ENCODE results near the gene ZNF331. TPM values are rescaled to one million over a fixed set of nuclear protein-coding genes. Genes with fewer than 3 reads are reported as not detected.

The ZNF331 gene
- total RNA-seq, 1 experiment from 2014 or later, result 9.4 TPM

DNA sequence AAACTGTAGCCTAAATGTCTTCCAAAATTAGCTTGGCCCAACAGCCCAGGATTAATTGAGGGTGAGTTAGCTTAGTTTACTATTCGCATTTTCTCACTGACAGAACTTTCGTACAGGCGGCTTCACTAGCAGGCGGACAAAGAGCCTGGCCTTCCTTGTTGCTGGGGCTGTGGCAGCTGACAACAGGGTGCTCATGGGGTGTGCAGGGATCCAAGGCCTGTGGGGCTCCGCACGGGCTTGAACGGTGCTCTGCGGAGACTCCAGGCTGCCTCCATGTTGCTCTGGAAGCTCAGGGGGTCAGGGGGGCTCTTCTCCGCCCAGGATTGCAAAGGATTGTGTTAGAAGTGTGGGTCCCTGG lies 57.5 kb downstream of the ZNF331 start:
- no peaks in the 10 kb centered on the region for H3K36me3 Mint-ChIP-seq (ENCODE audit: insufficient read depth, unreplicated experiment)
- CTCF ChIA-PET, result no interaction called here
- no peak for DNase-seq
- no peaks in the 10 kb centered on the region for H3K4me1 Mint-ChIP-seq (ENCODE audit: low read depth, unreplicated experiment)
- intact Hi-C loops (cut with micrococcal nuclease; ENCODE audit: unreplicated experiment), result no loop called here
- no TSS peak for BruUV-seq (replicated peaks)
- TF ChIP-seq, protein P1, sequence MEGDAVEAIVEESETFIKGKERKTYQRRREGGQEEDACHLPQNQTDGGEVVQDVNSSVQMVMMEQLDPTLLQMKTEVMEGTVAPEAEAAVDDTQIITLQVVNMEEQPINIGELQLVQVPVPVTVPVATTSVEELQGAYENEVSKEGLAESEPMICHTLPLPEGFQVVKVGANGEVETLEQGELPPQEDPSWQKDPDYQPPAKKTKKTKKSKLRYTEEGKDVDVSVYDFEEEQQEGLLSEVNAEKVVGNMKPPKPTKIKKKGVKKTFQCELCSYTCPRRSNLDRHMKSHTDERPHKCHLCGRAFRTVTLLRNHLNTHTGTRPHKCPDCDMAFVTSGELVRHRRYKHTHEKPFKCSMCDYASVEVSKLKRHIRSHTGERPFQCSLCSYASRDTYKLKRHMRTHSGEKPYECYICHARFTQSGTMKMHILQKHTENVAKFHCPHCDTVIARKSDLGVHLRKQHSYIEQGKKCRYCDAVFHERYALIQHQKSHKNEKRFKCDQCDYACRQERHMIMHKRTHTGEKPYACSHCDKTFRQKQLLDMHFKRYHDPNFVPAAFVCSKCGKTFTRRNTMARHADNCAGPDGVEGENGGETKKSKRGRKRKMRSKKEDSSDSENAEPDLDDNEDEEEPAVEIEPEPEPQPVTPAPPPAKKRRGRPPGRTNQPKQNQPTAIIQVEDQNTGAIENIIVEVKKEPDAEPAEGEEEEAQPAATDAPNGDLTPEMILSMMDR (IDR thresholded peaks at IDR 0.05; ENCODE audit: unreplicated experiment), result no peak
- no peak overlapping the region for H3K27ac Mint-ChIP-seq (ENCODE audit: unreplicated experiment)
- H3K9me3 Mint-ChIP-seq (ENCODE audit: low read depth, unreplicated experiment), result peaks cover 9% of the 10 kb centered on the region
- no peak overlapping the region for H3K4me3 Mint-ChIP-seq (ENCODE audit: low read depth, unreplicated experiment)
- H3K27me3 Mint-ChIP-seq (ENCODE audit: unreplicated experiment), result no peaks in the 10 kb centered on the region

DNA sequence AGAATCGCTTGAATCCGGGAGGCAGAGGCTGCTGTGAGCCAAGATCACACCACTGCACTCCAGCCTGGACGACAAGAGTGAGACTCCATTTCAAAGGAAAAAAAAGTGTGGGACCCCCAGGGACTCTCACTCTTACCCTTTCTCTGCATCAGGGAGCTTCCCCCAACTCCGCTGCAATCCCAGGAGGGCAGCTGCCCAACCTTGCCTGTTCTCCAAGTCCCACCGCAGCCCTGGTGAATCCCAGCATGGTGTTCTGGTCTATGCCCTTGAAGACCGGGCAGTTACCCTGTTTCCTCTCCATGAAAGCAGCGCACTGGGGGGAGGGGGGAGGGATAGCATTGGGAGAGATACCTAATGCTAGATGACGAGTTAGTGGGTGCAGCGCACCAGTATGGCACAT lies 58.1 kb downstream of the ZNF331 start:
- no peak overlapping the region for H3K4me3 Mint-ChIP-seq (ENCODE audit: low read depth, unreplicated experiment)
- CTCF ChIA-PET, result no interaction called here
- BruUV-seq (replicated peaks), result no TSS peak
- no peaks in the 10 kb centered on the region for H3K4me1 Mint-ChIP-seq (ENCODE audit: low read depth, unreplicated experiment)
- intact Hi-C loops (cut with micrococcal nuclease; ENCODE audit: unreplicated experiment), result no loop called here
- H3K27me3 Mint-ChIP-seq (ENCODE audit: unreplicated experiment), result no peaks in the 10 kb centered on the region
- H3K36me3 Mint-ChIP-seq (ENCODE audit: insufficient read depth, unreplicated experiment), result no peaks in the 10 kb centered on the region
- TF ChIP-seq, protein P1 (IDR thresholded peaks at IDR 0.05; ENCODE audit: unreplicated experiment), result no peak
- no peak overlapping the region for H3K27ac Mint-ChIP-seq (ENCODE audit: unreplicated experiment)
- peaks cover 9% of the 10 kb centered on the region for H3K9me3 Mint-ChIP-seq (ENCODE audit: low read depth, unreplicated experiment)
- no peak for DNase-seq

DNA sequence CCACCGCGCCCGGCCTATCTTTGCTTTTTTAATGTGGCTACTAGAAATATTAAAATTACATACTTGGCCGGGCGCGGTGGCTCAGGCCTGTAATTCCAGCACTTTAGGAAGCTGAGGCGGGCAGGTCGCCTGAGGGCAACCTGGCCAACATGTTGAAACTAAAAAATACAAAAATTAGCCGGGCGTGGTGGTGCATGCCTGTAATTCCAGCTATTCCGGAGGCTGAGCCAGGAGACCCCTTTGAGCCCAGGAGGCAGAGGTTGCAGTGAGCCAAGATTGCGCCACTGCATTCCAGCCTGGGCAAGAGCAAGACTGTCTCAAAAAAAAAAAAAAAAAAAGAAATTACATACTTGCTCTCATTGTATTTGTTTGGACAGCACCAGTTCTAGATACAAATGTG lies 59.1 kb downstream of the ZNF331 start:
- intact Hi-C loops (cut with micrococcal nuclease; ENCODE audit: unreplicated experiment), result no loop called here
- Mint-ChIP-seq H3K9me3 (ENCODE audit: low read depth, unreplicated experiment) (peaks cover 8% of the 10 kb centered on the region), H3K27ac (ENCODE audit: unreplicated experiment) (no peak overlapping the region), H3K4me3 (ENCODE audit: low read depth, unreplicated experiment) (no peak overlapping the region), H3K36me3 (ENCODE audit: insufficient read depth, unreplicated experiment) (no peaks in the 10 kb centered on the region), H3K4me1 (ENCODE audit: low read depth, unreplicated experiment) (no peaks in the 10 kb centered on the region), H3K27me3 (ENCODE audit: unreplicated experiment) (no peaks in the 10 kb centered on the region)
- no peak for DNase-seq
- TF ChIP-seq, protein P1 (IDR thresholded peaks at IDR 0.05; ENCODE audit: unreplicated experiment), result no peak
- CTCF ChIA-PET, result no interaction called here
- no TSS peak for BruUV-seq (replicated peaks)

DNA sequence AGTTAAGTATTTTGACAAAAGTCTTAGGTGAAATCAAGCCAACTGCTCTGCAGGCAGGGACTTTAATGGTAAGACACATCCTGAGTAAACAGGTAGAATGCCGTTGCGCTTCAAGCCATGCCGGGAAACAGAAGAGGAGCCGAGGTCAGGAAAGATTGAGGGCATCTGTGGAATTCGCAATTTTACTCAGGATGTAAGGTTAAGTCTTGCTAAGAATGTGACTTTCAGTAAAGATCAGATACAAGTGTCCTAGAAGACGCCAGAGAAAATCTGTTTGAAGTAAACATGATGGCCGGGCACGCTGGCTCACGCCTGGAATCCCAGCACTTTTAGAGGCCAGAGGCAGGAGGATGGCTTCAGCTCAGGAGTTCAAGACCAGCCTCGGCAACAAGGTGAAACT lies 60.4 kb downstream of the ZNF331 start:
- CTCF ChIA-PET, result no interaction called here
- H3K9me3 Mint-ChIP-seq (ENCODE audit: low read depth, unreplicated experiment), result peaks cover 9% of the 10 kb centered on the region
- BruUV-seq (replicated peaks), result no TSS peak
- H3K36me3 Mint-ChIP-seq (ENCODE audit: insufficient read depth, unreplicated experiment), result no peaks in the 10 kb centered on the region
- H3K27me3 Mint-ChIP-seq (ENCODE audit: unreplicated experiment), result no peaks in the 10 kb centered on the region
- intact Hi-C loops (cut with micrococcal nuclease; ENCODE audit: unreplicated experiment), result no loop called here
- H3K4me1 Mint-ChIP-seq (ENCODE audit: low read depth, unreplicated experiment), result no peaks in the 10 kb centered on the region
- H3K4me3 Mint-ChIP-seq (ENCODE audit: low read depth, unreplicated experiment), result no peak overlapping the region
- TF ChIP-seq, protein P1 (IDR thresholded peaks at IDR 0.05; ENCODE audit: unreplicated experiment), result no peak
- no peak overlapping the region for H3K27ac Mint-ChIP-seq (ENCODE audit: unreplicated experiment)
- DNase-seq, result no peak

DNA sequence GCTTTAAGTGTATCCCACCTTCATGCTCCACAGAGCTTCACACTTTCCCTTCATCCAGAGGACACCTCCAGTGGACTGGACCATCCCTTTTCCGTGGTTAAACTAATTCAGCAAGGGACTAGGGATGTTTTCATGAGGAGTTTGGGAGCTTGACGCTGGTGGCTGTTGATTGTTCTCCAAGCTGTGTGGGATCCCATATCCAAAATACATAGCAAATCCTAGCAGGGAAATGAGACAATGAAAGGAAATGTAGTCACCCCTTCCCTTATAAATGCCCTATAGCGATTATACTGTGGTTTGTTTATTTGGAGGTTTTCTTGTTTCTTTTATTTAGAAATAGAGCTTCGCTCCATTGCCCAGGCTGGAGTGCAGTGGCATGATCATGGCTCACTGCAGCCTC lies 62.3 kb downstream of the ZNF331 start:
- DNase-seq, result no peak
- CTCF ChIA-PET, result interaction anchor here (0.6 to 0.8 kb wide), 2 partner anchors 18 to 199 kb away, joined by 3 read pairs; no protein-coding TSS in a partner anchor
- no peak overlapping the region for H3K4me3 Mint-ChIP-seq (ENCODE audit: low read depth, unreplicated experiment)
- H3K36me3 Mint-ChIP-seq (ENCODE audit: insufficient read depth, unreplicated experiment), result no peaks in the 10 kb centered on the region
- intact Hi-C loops (cut with micrococcal nuclease; ENCODE audit: unreplicated experiment), result no loop called here
- BruUV-seq (replicated peaks), result no TSS peak
- TF ChIP-seq, protein P1 (IDR thresholded peaks at IDR 0.05; ENCODE audit: unreplicated experiment), result no peak
- no peak overlapping the region for H3K27ac Mint-ChIP-seq (ENCODE audit: unreplicated experiment)
- H3K27me3 Mint-ChIP-seq (ENCODE audit: unreplicated experiment), result no peaks in the 10 kb centered on the region
- H3K9me3 Mint-ChIP-seq (ENCODE audit: low read depth, unreplicated experiment), result peaks cover 9% of the 10 kb centered on the region
- no peaks in the 10 kb centered on the region for H3K4me1 Mint-ChIP-seq (ENCODE audit: low read depth, unreplicated experiment)

Data from Calu3 (cell line).